Activated CD8-positive, alpha-beta T cell treated with anti-CD3 and anti-CD28 coated beads for 36 hours (primary cell): Measurements from ENCODE around the gene HOXB5. TPM values are rescaled to one million over a fixed set of nuclear protein-coding genes. Genes with fewer than 3 reads are reported as not detected.

Source experiments
- ATAC-seq: fragments of 200-7000 bp; cut with Tn5 transposase; one replicate; pipeline ENCODE4 v1.10.0; 2021; ENCODE audit warnings: mild to moderate bottlenecking, moderate library complexity
- CTCF ChIA-PET: fragments of 350-600 bp; sonication (Branson Sonifier 250); formaldehyde crosslinking; loops from one replicate; lab custom pipeline; 2021; ENCODE audit warnings: antibody characterized with exemption; lab: Charles Lee
- POLR2A ChIA-PET: fragments of 350-600 bp; sonication (Branson Sonifier 250); formaldehyde crosslinking; loops from one replicate; lab custom pipeline; 2021; ENCODE audit warnings: antibody characterized with exemption; lab: Charles Lee
- DNase-seq: peaks from one replicate; pipeline ENCODE4 v3.0.0-alpha.2; 2020
- H3K27ac Mint-ChIP-seq: one replicate; pipeline ENCODE4 v1.8.0; 2021; ENCODE audit warnings: mild to moderate bottlenecking, mixed read lengths
- H3K27me3 Mint-ChIP-seq: one replicate; pipeline ENCODE4 v1.8.0; 2021; ENCODE audit warnings: mixed read lengths
- H3K36me3 Mint-ChIP-seq: one replicate; pipeline ENCODE4 v1.8.0; 2021; ENCODE audit warnings: low read depth, mixed read lengths
- H3K4me1 Mint-ChIP-seq: one replicate; pipeline ENCODE4 v1.8.0; 2021; ENCODE audit warnings: low read depth, mixed read lengths
- H3K4me3 Mint-ChIP-seq: one replicate; pipeline ENCODE4 v1.8.0; 2021; ENCODE audit warnings: mild to moderate bottlenecking, moderate library complexity, mixed read lengths
- H3K9me3 Mint-ChIP-seq: one replicate; pipeline ENCODE4 v1.8.0; 2021; ENCODE audit warnings: mixed read lengths
- CTCF ChIP-seq: fragments of 200-600 bp; IDR thresholded peaks from one replicate; pipeline ENCODE4 v1.8.0; 2022; ENCODE audit warnings: antibody characterized with exemption, mild to moderate bottlenecking
- intact Hi-C: fragments of 100-400 bp; cut with micrococcal nuclease; formaldehyde crosslinking; loops from one replicate; pipeline ENCODE4 v1.10.0; 2022
- total RNA-seq, 2 experiments: library from RNA; stranded (reverse); gene quantifications; one replicate each; pipeline ENCODE4 v1.2.3, GENCODE V29; 2021

Gene HOXB5
- total RNA-seq, 2 experiments from 2014 or later, result not detected

- DNase-seq (no peak), ATAC-seq (no peak)
- H3K4me3 Mint-ChIP-seq, result no peak overlapping the region
- ChIA-PET CTCF (no interaction called here), POLR2A (no interaction called here)
- no peak for TF ChIP-seq CTCF
- no peak overlapping the region for H3K27ac Mint-ChIP-seq
- H3K4me1 Mint-ChIP-seq, result peaks cover 3% of the 10 kb centered on the region
- no peaks in the 10 kb centered on the region for H3K36me3 Mint-ChIP-seq
- H3K9me3 Mint-ChIP-seq, result no peaks in the 10 kb centered on the region
- intact Hi-C loops, result no loop called here
- H3K27me3 Mint-ChIP-seq, result peaks cover 5% of the 10 kb centered on the region
Measured at GRCh38 chr17:48569674-48570324, 23.8 kb downstream of the HOXB5 start.

- ChIA-PET CTCF (no interaction called here), POLR2A (interaction anchor here (0.5 kb wide), 1 partner anchor 59 kb away, joined by 3 read pairs; no protein-coding TSS in a partner anchor)
- no peak for ATAC-seq
- peaks cover 5% of the 10 kb centered on the region for H3K27me3 Mint-ChIP-seq
- no peak for DNase-seq
- no peaks in the 10 kb centered on the region for H3K9me3 Mint-ChIP-seq
- no peak overlapping the region for H3K27ac Mint-ChIP-seq
- intact Hi-C loops, result no loop called here
- TF ChIP-seq CTCF, result no peak
- H3K36me3 Mint-ChIP-seq, result no peaks in the 10 kb centered on the region
- H3K4me3 Mint-ChIP-seq, result no peak overlapping the region
- H3K4me1 Mint-ChIP-seq, result peaks cover 3% of the 10 kb centered on the region
Measured at GRCh38 chr17:48569240-48569582, 24.4 kb downstream of the HOXB5 start.

GRCh38 chr17:48568499-48569239 is 24.9 kb downstream of the HOXB5 start:
- TF ChIP-seq CTCF, result no peak
- no peaks in the 10 kb centered on the region for H3K36me3 Mint-ChIP-seq
- H3K9me3 Mint-ChIP-seq, result no peaks in the 10 kb centered on the region
- H3K27me3 Mint-ChIP-seq, result peaks cover 5% of the 10 kb centered on the region
- H3K4me1 Mint-ChIP-seq, result peaks cover 3% of the 10 kb centered on the region
- H3K27ac Mint-ChIP-seq, result no peak overlapping the region
- ChIA-PET POLR2A (interaction anchor here (0.5 kb wide), 1 partner anchor 59 kb away, joined by 3 read pairs; no protein-coding TSS in a partner anchor), CTCF (interaction anchor here (1.8 kb wide), 1 partner anchor 233 kb away, joined by 7 read pairs; no protein-coding TSS in a partner anchor)
- no peak for ATAC-seq
- intact Hi-C loops, result no loop called here
- no peak for DNase-seq
- no peak overlapping the region for H3K4me3 Mint-ChIP-seq

GRCh38 chr17:48567646-48568354 is 25.8 kb downstream of the HOXB5 start:
- Mint-ChIP-seq H3K9me3 (no peaks in the 10 kb centered on the region), H3K4me3 (no peak overlapping the region), H3K27me3 (peaks cover 5% of the 10 kb centered on the region), H3K4me1 (peaks cover 3% of the 10 kb centered on the region), H3K36me3 (no peaks in the 10 kb centered on the region), H3K27ac (no peak overlapping the region)
- DNase-seq (no peak), ATAC-seq (no peak)
- CTCF ChIA-PET, result interaction anchor here (1.1 to 1.8 kb wide), 2 partner anchors 25 to 232 kb away, joined by 4 to 7 read pairs; no protein-coding TSS in a partner anchor
- no peak for TF ChIP-seq CTCF
- POLR2A ChIA-PET, result interaction anchor here (1.1 kb wide), 1 partner anchor 21 kb away, joined by 3 read pairs; no protein-coding TSS in a partner anchor
- intact Hi-C loops, result no loop called here
